ENCODE measurements around the gene FGD2. TPM values are rescaled to one million over a fixed set of nuclear protein-coding genes. Genes with fewer than 3 reads are reported as not detected.

FGD2 gene
- total RNA-seq, 2 experiments from 2014 or later: 1.2 TPM

- Mint-ChIP-seq H3K27ac (no peak overlapping the region), H3K4me1 (ENCODE audit: low read depth) (peaks cover 29% of the 10 kb centered on the region), H3K9me3 (no peaks in the 10 kb centered on the region), H3K27me3 (no peaks in the 10 kb centered on the region), H3K4me3 (no peak overlapping the region), H3K36me3 (ENCODE audit: low read depth) (peaks cover 92% of the 10 kb centered on the region)
- DNase-seq (no peak), ATAC-seq (ENCODE audit: poor library complexity) (no peak)
- Histone ChIP-seq H3K4me3 (ENCODE audit: low read length) (no peak overlapping the region), H3K4me1 (ENCODE audit: insufficient read depth, low read length) (peaks cover 22% of the 10 kb centered on the region), H3K27me3 (ENCODE audit: control insufficient read depth in 1 of 2, insufficient read depth in 2 of 2, low read length in 2 of 2) (no peaks in the 10 kb centered on the region), H3K9me3 (ENCODE audit: control insufficient read depth in 1 of 2, insufficient read depth in 1 of 2, low read length in 2 of 2) (no peaks in the 10 kb centered on the region), H3K36me3 (ENCODE audit: insufficient read depth, low read length) (peaks cover 85% of the 10 kb centered on the region), H3K27ac (ENCODE audit: low read depth in 1 of 2, low read length in 2 of 2) (no peak overlapping the region)
- ChIA-PET POLR2A (no interaction called here), CTCF (interaction anchor here (0.9 kb wide), 1 partner anchor 41 kb away, joined by 4 read pairs; no protein-coding TSS in a partner anchor)
- intact Hi-C loops (cut with DNase I, micrococcal nuclease): loop anchor here (5.0 kb wide), 2 partner anchors 40 to 65 kb away; no protein-coding TSS in a partner anchor
- TF ChIP-seq CTCF (IDR thresholded peaks at IDR 0.05): no peak
Observed at GRCh38 chr6:36976931-36977330, 28.5 kb upstream of the FGD2 start.

- no peak for TF ChIP-seq CTCF (IDR thresholded peaks at IDR 0.05)
- Histone ChIP-seq H3K9me3 (ENCODE audit: control insufficient read depth in 1 of 2, insufficient read depth in 1 of 2, low read length in 2 of 2) (no peaks in the 10 kb centered on the region), H3K27me3 (ENCODE audit: control insufficient read depth in 1 of 2, insufficient read depth in 2 of 2, low read length in 2 of 2) (no peaks in the 10 kb centered on the region), H3K36me3 (ENCODE audit: insufficient read depth, low read length) (peaks cover 80% of the 10 kb centered on the region), H3K4me3 (ENCODE audit: low read length) (no peak overlapping the region), H3K4me1 (ENCODE audit: insufficient read depth, low read length) (peaks cover 27% of the 10 kb centered on the region), H3K27ac (ENCODE audit: low read depth in 1 of 2, low read length in 2 of 2) (no peak overlapping the region)
- Mint-ChIP-seq H3K36me3 (ENCODE audit: low read depth) (peaks cover 88% of the 10 kb centered on the region), H3K27me3 (no peaks in the 10 kb centered on the region), H3K4me1 (ENCODE audit: low read depth) (peaks cover 32% of the 10 kb centered on the region), H3K27ac (peak overlapping the region; percentile 27), H3K4me3 (no peak overlapping the region), H3K9me3 (no peaks in the 10 kb centered on the region)
- POLR2A ChIA-PET: no interaction called here
- ATAC-seq (ENCODE audit: poor library complexity) (no peak), DNase-seq (peak in 2 of 14 experiments; percentile 54 to 55)
- CTCF ChIA-PET: interaction anchor here (0.9 kb wide), 1 partner anchor 41 kb away, joined by 4 read pairs; no protein-coding TSS in a partner anchor
- intact Hi-C loops (cut with DNase I, micrococcal nuclease): loop anchor here (5.0 kb wide), 2 partner anchors 40 to 65 kb away; no protein-coding TSS in a partner anchor
Observed at GRCh38 chr6:36977470-36977941, 27.9 kb upstream of the FGD2 start.

GRCh38 chr6:36978421-36979346, 26.8 kb upstream of the FGD2 start:
- no peak for ATAC-seq (ENCODE audit: poor library complexity)
- Histone ChIP-seq H3K4me3 (ENCODE audit: low read length) (no peak overlapping the region), H3K9me3 (ENCODE audit: control insufficient read depth in 1 of 2, insufficient read depth in 1 of 2, low read length in 2 of 2) (no peaks in the 10 kb centered on the region), H3K36me3 (ENCODE audit: insufficient read depth, low read length) (peaks cover 71% of the 10 kb centered on the region), H3K27me3 (ENCODE audit: control insufficient read depth in 1 of 2, insufficient read depth in 2 of 2, low read length in 2 of 2) (no peaks in the 10 kb centered on the region), H3K4me1 (ENCODE audit: insufficient read depth, low read length) (peaks cover 39% of the 10 kb centered on the region), H3K27ac (ENCODE audit: low read depth in 1 of 2, low read length in 2 of 2) (no peak overlapping the region)
- POLR2A ChIA-PET: interaction anchor here (0.7 to 1.7 kb wide), 6 partner anchors 15 to 194 kb away, joined by 3 to 6 read pairs (median 4); partner anchors contain the start of genes C6orf89 and PPIL1
- Mint-ChIP-seq H3K9me3 (no peaks in the 10 kb centered on the region), H3K36me3 (ENCODE audit: low read depth) (peaks cover 76% of the 10 kb centered on the region), H3K4me1 (ENCODE audit: low read depth) (peaks cover 32% of the 10 kb centered on the region), H3K27me3 (no peaks in the 10 kb centered on the region), H3K4me3 (no peak overlapping the region), H3K27ac (peak overlapping the region; percentile 85)
- no peak for TF ChIP-seq CTCF (IDR thresholded peaks at IDR 0.05)
- DNase-seq: no peak
- CTCF ChIA-PET: interaction anchor here (0.6 to 1.1 kb wide), 5 partner anchors 23 to 106 kb away, joined by 3 to 8 read pairs (median 3); partner anchors contain the start of gene C6orf89
- intact Hi-C loops (cut with DNase I, micrococcal nuclease): loop anchor here (1.0 to 5.0 kb wide), 5 partner anchors 39 to 94 kb away; partner anchors contain the start of gene C6orf89 (in 2 of the 2)
